ENCODE data around the gene RFPL2.

Gene RFPL2

DNA sequence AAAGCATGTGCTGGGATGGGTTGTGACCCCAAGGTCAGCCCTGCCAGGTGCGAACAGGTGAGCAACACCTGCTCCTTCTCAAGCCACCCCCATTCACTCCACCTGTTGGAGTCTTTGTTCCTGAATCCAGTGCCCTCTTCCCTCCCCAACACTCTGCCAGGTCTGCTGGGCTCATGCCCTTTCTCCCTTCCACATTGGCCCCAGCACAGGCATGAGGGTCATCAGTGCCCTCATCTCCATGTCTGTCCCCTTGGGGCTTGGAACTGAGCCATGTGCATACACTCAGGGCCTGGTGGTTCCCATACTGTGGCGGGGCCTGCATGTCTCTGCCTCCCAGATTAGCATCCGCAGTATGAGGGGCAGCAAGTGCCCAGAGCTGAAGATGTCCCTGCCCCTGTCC is 19.1 kb downstream of the RFPL2 start:
- DNase-seq (ENCODE audit: extremely low read depth, low read depth) = no peak
- H3K4me3 ChIP-seq (replicated peaks; ENCODE audit: low read depth, low read length) = no peak overlapping the region
- TF ChIP-seq, protein P1, sequence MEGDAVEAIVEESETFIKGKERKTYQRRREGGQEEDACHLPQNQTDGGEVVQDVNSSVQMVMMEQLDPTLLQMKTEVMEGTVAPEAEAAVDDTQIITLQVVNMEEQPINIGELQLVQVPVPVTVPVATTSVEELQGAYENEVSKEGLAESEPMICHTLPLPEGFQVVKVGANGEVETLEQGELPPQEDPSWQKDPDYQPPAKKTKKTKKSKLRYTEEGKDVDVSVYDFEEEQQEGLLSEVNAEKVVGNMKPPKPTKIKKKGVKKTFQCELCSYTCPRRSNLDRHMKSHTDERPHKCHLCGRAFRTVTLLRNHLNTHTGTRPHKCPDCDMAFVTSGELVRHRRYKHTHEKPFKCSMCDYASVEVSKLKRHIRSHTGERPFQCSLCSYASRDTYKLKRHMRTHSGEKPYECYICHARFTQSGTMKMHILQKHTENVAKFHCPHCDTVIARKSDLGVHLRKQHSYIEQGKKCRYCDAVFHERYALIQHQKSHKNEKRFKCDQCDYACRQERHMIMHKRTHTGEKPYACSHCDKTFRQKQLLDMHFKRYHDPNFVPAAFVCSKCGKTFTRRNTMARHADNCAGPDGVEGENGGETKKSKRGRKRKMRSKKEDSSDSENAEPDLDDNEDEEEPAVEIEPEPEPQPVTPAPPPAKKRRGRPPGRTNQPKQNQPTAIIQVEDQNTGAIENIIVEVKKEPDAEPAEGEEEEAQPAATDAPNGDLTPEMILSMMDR (IDR thresholded peaks at IDR 0.05; ENCODE audit: low read depth, low read length, missing control alignments) = no peak

DNA sequence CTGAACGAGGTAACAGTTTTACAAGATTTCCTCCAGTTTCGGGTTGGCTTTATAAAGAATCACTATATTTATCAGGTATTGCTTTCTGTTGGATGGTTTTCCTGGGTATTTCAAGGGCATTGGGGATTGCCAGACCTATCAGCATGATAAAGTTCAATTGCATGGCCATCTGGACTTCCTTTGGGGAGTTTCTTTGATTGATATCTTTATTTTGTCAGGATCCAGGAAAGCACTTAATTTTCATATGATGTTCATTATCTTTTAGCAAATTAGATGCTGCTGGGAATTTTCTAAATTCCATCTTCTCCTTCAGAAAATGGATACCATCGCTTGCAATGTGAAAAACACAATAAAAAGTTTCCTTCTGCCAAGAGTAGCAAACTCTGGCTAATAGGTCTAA is 21.2 kb downstream of the RFPL2 start:
- no peak overlapping the region for H3K4me3 ChIP-seq (replicated peaks; ENCODE audit: low read depth, low read length)
- DNase-seq (ENCODE audit: extremely low read depth, low read depth) = no peak
- TF ChIP-seq, protein P1 (IDR thresholded peaks at IDR 0.05; ENCODE audit: low read depth, low read length, missing control alignments) = no peak

DNA sequence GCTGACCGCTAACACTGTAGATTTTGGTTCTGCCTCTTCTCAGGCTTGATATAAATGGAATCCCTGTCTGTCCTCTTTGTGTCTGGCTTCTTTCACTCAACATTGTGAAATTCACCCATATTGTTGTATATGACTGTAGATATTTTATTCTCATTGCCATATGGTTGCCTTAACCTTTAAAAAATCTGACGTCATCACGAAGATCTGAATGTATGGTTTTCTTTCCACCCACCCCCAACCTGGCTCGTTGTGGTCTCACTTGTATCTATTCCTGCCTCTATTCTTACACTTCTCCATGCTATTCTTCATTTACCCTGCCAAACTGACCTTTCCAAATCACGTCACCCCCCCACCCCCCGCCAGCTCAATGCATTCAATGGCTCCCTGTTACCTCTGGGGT is 23.8 kb downstream of the RFPL2 start:
- DNase-seq (ENCODE audit: extremely low read depth, low read depth) = no peak
- no peak overlapping the region for H3K4me3 ChIP-seq (replicated peaks; ENCODE audit: low read depth, low read length)

DNA sequence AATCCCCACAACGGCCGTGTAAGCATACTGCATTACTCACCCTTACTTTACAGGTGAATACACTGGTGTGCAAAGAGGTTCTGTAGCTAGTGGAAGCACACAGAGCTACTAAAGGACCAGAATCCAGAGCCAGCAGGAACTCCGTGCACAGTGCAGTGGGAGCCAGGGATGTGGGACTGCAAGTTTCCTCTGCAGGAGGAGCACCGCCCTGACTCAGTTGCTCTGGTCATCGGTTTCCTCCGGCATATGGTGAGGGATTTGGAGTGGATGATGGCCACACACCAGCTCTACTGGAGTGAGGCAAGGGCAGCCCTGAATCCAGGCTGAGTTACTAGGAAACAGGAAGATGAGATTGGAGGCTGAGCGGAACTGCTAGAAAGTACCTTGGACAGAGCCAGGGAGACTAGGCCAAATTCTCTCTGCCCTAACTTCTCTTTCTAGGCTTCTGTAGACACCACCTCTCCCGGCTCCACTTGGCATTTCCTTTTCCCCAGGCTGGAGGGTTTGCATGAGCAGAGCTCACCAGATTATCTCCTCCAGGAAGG is 27.6 kb downstream of the RFPL2 start:
- TF ChIP-seq, protein P1 (IDR thresholded peaks at IDR 0.05; ENCODE audit: low read depth, low read length, missing control alignments) = no peak
- no peak for DNase-seq (ENCODE audit: extremely low read depth, low read depth)
- H3K4me3 ChIP-seq (replicated peaks; ENCODE audit: low read depth, low read length) = no peak overlapping the region

More for the DNA sequence above, 23.8 kb downstream of the RFPL2 start:
- TF ChIP-seq, protein P1 (IDR thresholded peaks at IDR 0.05; ENCODE audit: low read depth, low read length, missing control alignments) = no peak

DNA sequence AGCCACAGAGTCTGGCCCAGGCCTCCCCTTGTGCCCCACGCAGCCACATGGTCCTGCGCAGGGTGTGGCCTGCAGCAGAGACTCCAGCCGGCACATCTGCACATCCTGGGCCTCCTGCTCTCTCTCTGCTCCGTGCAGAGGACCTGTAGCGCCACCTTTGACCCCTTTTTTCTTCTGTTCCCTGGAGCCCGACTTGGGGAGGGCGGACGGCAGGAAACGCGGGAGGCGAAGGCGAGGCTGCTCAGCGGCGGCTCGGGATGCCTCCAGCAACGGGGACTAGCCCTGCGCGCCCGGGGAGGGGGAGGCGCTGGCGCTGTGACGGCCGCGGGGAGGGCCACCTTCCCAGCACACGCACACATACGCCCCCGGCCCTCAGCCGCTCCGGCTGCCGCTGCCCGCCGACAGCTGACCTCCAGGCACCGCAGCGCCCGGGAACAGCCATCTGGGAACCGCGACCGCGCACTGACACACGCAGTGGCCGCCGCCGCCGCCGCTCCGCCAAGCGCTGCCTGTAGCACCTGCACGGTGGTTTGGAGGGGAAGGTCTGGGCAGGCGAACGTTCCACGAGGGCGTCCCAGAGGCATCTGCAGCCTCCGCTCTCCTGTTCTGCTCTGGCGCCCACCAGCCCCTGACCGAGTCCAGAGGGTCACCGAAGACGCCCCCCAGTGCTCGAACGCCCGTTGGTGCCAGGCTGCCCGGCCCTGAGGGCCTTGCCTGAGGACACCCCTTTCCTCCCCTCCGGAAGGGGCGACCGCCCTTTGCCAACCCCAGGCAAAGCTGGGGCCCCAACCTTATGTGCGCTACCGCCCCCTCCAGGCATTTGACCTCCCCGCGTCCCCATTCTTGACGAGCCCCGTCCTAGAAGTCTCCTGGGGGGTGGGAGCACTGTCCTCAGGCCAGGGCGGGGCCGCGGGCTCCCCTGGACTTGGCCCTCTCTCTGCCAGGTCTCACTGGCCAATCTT is 28.9 kb downstream of the RFPL2 start:
- TF ChIP-seq, protein P1 (IDR thresholded peaks at IDR 0.05; ENCODE audit: low read depth, low read length, missing control alignments) = no peak
- DNase-seq (ENCODE audit: extremely low read depth, low read depth) = no peak
- H3K4me3 ChIP-seq (replicated peaks; ENCODE audit: low read depth, low read length) = no peak overlapping the region

DNA sequence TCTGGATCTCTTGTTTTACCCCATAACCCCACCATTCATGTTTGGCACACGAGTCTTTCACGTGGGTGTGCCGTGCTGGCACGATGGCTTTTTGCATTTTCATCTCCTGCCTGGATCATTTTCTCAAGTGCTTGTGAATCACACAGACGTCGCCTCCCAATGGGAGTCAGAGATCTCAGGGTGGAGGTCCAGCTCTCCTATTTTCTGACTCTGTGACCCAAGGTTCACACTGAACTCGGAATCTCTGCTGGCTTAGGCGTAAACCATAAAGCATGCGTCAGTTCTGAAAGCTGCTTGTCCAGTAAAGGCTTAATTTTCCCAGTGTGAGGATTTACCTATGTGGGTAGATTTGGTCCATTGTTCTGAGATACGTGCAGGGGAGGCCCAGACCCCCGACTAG is 29.8 kb downstream of the RFPL2 start:
- no peak for DNase-seq (ENCODE audit: extremely low read depth, low read depth)
- TF ChIP-seq, protein P1 (IDR thresholded peaks at IDR 0.05; ENCODE audit: low read depth, low read length, missing control alignments) = no peak
- no peak overlapping the region for H3K4me3 ChIP-seq (replicated peaks; ENCODE audit: low read depth, low read length)
